ENCODE data around the gene TUBA8. TPM values are rescaled to one million over a fixed set of nuclear protein-coding genes. Genes with fewer than 3 reads are reported as not detected.

Gene TUBA8
- total and polyA plus RNA-seq, 2 donors (not counting 3 experiments of a cell fraction or from before 2014, with no cell fraction given), result 6.9 to 8.9 TPM

DNA sequence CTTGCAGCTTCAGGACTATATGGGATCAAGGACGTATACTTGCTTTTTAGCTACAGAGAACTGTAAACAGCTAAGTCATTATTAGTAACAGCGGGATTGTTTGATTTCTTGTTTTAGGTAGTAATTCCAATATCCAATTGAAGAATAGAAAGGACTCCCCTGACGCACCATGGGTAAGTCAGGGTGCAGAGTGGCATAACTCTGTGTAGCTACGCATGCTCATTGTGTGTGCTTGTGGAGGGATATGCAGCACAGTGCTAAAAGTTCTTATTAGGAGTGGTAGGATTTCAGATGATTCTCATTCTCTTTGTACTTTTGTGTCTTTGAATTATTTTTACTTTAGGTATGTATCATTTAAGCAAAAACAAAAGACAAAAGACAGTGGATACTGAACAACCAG, 40.6 kb upstream of the TUBA8 start:
- BruUV-seq (replicated peaks), result no TSS peak
- Histone ChIP-seq H3K9me1 (replicated peaks; ENCODE audit: control insufficient read depth, extremely low read depth, insufficient read depth, low read length) (no peaks in the 10 kb centered on the region), H3K79me2 (ENCODE audit: control insufficient read depth, insufficient read depth, low read length) (no peaks in the 10 kb centered on the region), H3K4me3 (replicated peaks in 1 of 3; ENCODE audit: insufficient read depth in 1 of 3, low read depth in 1 of 3, low read length in 3 of 3) (no peak overlapping the region), H3K4me1 (ENCODE audit: control insufficient read depth, extremely low read depth, insufficient read depth, low read length) (no peaks in the 10 kb centered on the region), H2AFZ (ENCODE audit: low read depth, low read length) (no peak overlapping the region), H4K20me1 (replicated peaks; ENCODE audit: control insufficient read depth, extremely low read depth, insufficient read depth, low read length) (no peaks in the 10 kb centered on the region), H3K9ac (replicated peaks; ENCODE audit: extremely low read depth, insufficient read depth, low read length) (no peak overlapping the region), H3K9me3 (replicated peaks; ENCODE audit: control insufficient read depth, insufficient read depth, low read length) (no peaks in the 10 kb centered on the region), H3K36me3 (ENCODE audit: control insufficient read depth in 2 of 2, extremely low read depth in 1 of 2, insufficient read depth in 2 of 2, low read length in 2 of 2) (no peaks in the 10 kb centered on the region), H3K27ac (ENCODE audit: insufficient read depth, low read depth, low read length) (no peak overlapping the region), H3K27me3 (ENCODE audit: control insufficient read depth in 2 of 2, insufficient read depth in 2 of 2, low read length in 2 of 2) (peaks cover 25 to 31% of the 10 kb centered on the region in 2 experiments), H3K4me2 (ENCODE audit: insufficient read depth, low read length) (no peak overlapping the region)
- no peak for TF ChIP-seq GATA2 (IDR thresholded peaks at IDR 0.05; ENCODE audit: insufficient read depth, insufficient read length, low read depth, low read length)
- TF ChIP-seq, protein P1, sequence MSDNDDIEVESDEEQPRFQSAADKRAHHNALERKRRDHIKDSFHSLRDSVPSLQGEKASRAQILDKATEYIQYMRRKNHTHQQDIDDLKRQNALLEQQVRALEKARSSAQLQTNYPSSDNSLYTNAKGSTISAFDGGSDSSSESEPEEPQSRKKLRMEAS (IDR thresholded peaks at IDR 0.05; ENCODE audit: insufficient read depth, insufficient read length), result no peak
- no peak for TF ChIP-seq POLR2A (IDR thresholded peaks at IDR 0.05; ENCODE audit: low read depth, low read length)
- TF ChIP-seq FOS (IDR thresholded peaks at IDR 0.05; ENCODE audit: borderline replicate concordance, insufficient read depth, low read length), result no peak
- TF ChIP-seq POLR2AphosphoS5 (IDR thresholded peaks at IDR 0.05; ENCODE audit: insufficient read depth, low read depth, low read length), result no peak
- no peak for TF ChIP-seq MYC (IDR thresholded peaks at IDR 0.05; ENCODE audit: low read depth, low read length)
- TF ChIP-seq, protein P2, sequence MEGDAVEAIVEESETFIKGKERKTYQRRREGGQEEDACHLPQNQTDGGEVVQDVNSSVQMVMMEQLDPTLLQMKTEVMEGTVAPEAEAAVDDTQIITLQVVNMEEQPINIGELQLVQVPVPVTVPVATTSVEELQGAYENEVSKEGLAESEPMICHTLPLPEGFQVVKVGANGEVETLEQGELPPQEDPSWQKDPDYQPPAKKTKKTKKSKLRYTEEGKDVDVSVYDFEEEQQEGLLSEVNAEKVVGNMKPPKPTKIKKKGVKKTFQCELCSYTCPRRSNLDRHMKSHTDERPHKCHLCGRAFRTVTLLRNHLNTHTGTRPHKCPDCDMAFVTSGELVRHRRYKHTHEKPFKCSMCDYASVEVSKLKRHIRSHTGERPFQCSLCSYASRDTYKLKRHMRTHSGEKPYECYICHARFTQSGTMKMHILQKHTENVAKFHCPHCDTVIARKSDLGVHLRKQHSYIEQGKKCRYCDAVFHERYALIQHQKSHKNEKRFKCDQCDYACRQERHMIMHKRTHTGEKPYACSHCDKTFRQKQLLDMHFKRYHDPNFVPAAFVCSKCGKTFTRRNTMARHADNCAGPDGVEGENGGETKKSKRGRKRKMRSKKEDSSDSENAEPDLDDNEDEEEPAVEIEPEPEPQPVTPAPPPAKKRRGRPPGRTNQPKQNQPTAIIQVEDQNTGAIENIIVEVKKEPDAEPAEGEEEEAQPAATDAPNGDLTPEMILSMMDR (IDR thresholded peaks at IDR 0.05; ENCODE audit: extremely low read depth in 1 of 2, insufficient read depth in 1 of 2, low read depth in 1 of 2, low read length in 2 of 2), result no peak
- no peak for TF ChIP-seq JUN (IDR thresholded peaks at IDR 0.05; ENCODE audit: borderline replicate concordance, insufficient read depth, insufficient read length, low read depth)
- no peak for TF ChIP-seq EZH2 (IDR thresholded peaks at IDR 0.05; ENCODE audit: borderline replicate concordance, low read depth, low read length, severe bottlenecking)
- intact Hi-C loops (cut with micrococcal nuclease), result loop anchor here (10.0 kb wide), 1 partner anchor 435 kb away; the partner anchor contains the start of gene BCL2L13
- ChIA-PET CTCF (no interaction called here), POLR2A (no interaction called here)
- DNase-seq (ENCODE audit: low read depth, low spot score) (no peak), FAIRE-seq (no peak)
- dilution Hi-C loops (cut with MboI; ENCODE audit: extremely low pct_ligation_motif_present, low sequenced_read_pairs), result no loop called here
